NT2/D1 (cell line): ENCODE measurements around the gene COMT.

Source experiments
- YY1 ChIP-seq: IDR thresholded peaks from 2 replicates; pipeline ENCODE4 v1.6.1; 2011; ENCODE audit not compliant: insufficient read length, insufficient read depth
- ZNF274 ChIP-seq: IDR thresholded peaks from 2 replicates; pipeline ENCODE4 v1.6.1; 2011; ENCODE audit warnings: mild to moderate bottlenecking, low read depth, low read length

DNA sequence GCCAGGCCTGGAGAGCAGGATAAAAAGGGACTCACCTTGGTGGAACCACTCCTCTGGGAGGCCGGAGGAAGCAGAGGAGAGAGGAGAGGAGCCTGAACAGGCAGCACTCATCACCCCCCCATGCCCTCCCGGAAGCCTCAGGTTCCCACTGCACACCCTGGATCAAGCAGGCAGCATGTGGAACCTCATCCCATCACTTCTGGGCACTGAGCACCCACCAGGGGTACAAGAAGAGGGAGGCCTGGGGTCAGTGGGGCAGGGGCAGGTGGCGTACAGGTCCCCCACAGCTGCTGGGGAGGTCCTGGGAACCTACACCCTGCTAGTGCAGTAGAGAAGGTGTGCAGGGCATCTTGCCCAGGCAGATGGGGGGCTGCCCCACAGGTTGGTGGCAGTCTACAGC is 35.1 kb downstream of the COMT start:
- TF ChIP-seq YY1 (no peak), ZNF274 (no peak)
